Esophagus squamous epithelium (tissue), 5 donors: ENCODE data around the gene NPTX2. TPM values are rescaled to one million over a fixed set of nuclear protein-coding genes. Genes with fewer than 3 reads are reported as not detected.

Experiments
- DNase-seq: peaks from one replicate; lab custom pipeline; 2025; lab: John Stamatoyannopoulos, UW
- H3K27ac ChIP-seq, 4 donors: fragments of 200-600 bp; sonication (generic); one replicate each; pipeline ENCODE4 v1.5.1; 2016 to 2019; ENCODE audit warnings: mild to moderate bottlenecking in 1 of 4
- H3K27me3 ChIP-seq, 4 donors: fragments of 200-600 bp; sonication (generic); 1 replicate in 3 of 4; 2 replicates in 1 of 4; pipeline versions ENCODE4 v1.5.1 to v1.6.0; 2017 to 2021; ENCODE audit warnings: antibody characterized with exemption in 1 of 4
- H3K36me3 ChIP-seq, 3 donors: fragments of 200-600 bp; sonication (generic); one replicate each; pipeline ENCODE4 v1.5.1; 2016 to 2019
- H3K4me1 ChIP-seq, 3 donors: fragments of 200-600 bp; sonication (generic); one replicate each; pipeline ENCODE4 v1.5.1; 2017 to 2019
- H3K4me3 ChIP-seq, 4 donors: fragments of 200-600 bp; sonication (generic); 1 replicate in 3 of 4; 2 replicates in 1 of 4; pipeline ENCODE4 v1.5.1; 2016 to 2019; ENCODE audit warnings: mild to moderate bottlenecking in 2 of 4, moderate library complexity in 1 of 4
- H3K9me3 ChIP-seq, 3 donors: fragments of 200-600 bp; sonication (generic); one replicate each; pipeline ENCODE4 v1.5.1; 2016 to 2019
- CTCF ChIP-seq, 6 experiments: fragments of 450-650 bp in 4 of 6; fragments of 200-600 bp in 2 of 6; sonication (generic) in 2 of 6; IDR thresholded peaks; one replicate each; pipeline ENCODE4 v1.5.1; 2016 to 2019; ENCODE audit warnings: antibody characterized with exemption in 6 of 6, mild to moderate bottlenecking in 4 of 6, moderate library complexity in 4 of 6
- POLR2A ChIP-seq, 4 donors: fragments of 450-650 bp; IDR thresholded peaks; one replicate each; pipeline ENCODE4 v1.6.1; 2017; ENCODE audit warnings: antibody characterized with exemption in 4 of 4, mild to moderate bottlenecking in 4 of 4, moderate library complexity in 3 of 4
- WGBS, 2 donors: methylation state at CpG; one replicate each; pipeline ENCODE4 v1.1.5; 2018; 5-methylcytosine and 5-hydroxymethylcytosine counted together
- intact Hi-C: fragments of 100-400 bp; cut with DNase I; formaldehyde crosslinking; loops from one replicate; pipeline ENCODE4 v1.15.0; 2022
- total RNA-seq, 4 donors: library from RNA; depleted of rRNA; stranded (reverse); fragments of >200 nt; gene quantifications; one replicate each; pipeline ENCODE4 v1.1.0, GENCODE V29; 2016
- donor health status: DM: yes; HTN: yes; CAD: no.

The NPTX2 gene
- total RNA-seq, 4 donors from 2014 or later = 1.6 to 9.7 (median 2.9) TPM

- intact Hi-C loops = no loop called here
- H3K4me3 ChIP-seq = no peak overlapping the region
- no peaks in the 10 kb centered on the region for H3K4me1 ChIP-seq
- TF ChIP-seq CTCF (IDR thresholded peaks at IDR 0.05) (no peak), POLR2A (IDR thresholded peaks at IDR 0.05) (no peak)
- H3K27ac ChIP-seq = no peak overlapping the region
- H3K9me3 ChIP-seq = no peaks in the 10 kb centered on the region
- WGBS, 2 donors = 53 to 60% methylated on average over 3 of the region's 3 CpGs
- DNase-seq = no peak
- H3K27me3 ChIP-seq = no peaks in the 10 kb centered on the region
- no peaks in the 10 kb centered on the region for H3K36me3 ChIP-seq
Measured at GRCh38 chr7:98659756-98660155, 42.7 kb downstream of the NPTX2 start.

- no peaks in the 10 kb centered on the region for H3K9me3 ChIP-seq
- TF ChIP-seq CTCF (IDR thresholded peaks at IDR 0.05) (no peak), POLR2A (IDR thresholded peaks at IDR 0.05) (no peak)
- intact Hi-C loops = no loop called here
- 62 to 100% methylated on average over 1 to 3 of the region's 3 CpGs for WGBS, 2 donors
- H3K27me3 ChIP-seq = no peaks in the 10 kb centered on the region
- no peak for DNase-seq
- no peak overlapping the region for H3K4me3 ChIP-seq
- H3K36me3 ChIP-seq = no peaks in the 10 kb centered on the region
- no peak overlapping the region for H3K27ac ChIP-seq
- H3K4me1 ChIP-seq = no peaks in the 10 kb centered on the region
Measured at GRCh38 chr7:98661607-98662006, 44.5 kb downstream of the NPTX2 start.

- Histone ChIP-seq H3K36me3 (no peaks in the 10 kb centered on the region), H3K27ac (no peak overlapping the region), H3K4me3 (no peak overlapping the region), H3K4me1 (no peaks in the 10 kb centered on the region), H3K9me3 (no peaks in the 10 kb centered on the region), H3K27me3 (no peaks in the 10 kb centered on the region)
- no peak for TF ChIP-seq POLR2A (IDR thresholded peaks at IDR 0.05)
- no peak for TF ChIP-seq CTCF (IDR thresholded peaks at IDR 0.05)
- 69 to 78% methylated on average over 3 of the region's 4 CpGs for WGBS, 2 donors
- DNase-seq = no peak
- intact Hi-C loops = no loop called here
Measured at GRCh38 chr7:98662289-98662688, 45.2 kb downstream of the NPTX2 start.

- H3K9me3 ChIP-seq = no peaks in the 10 kb centered on the region
- no peak overlapping the region for H3K4me3 ChIP-seq
- 77 to 81% methylated on average over 5 to 6 of the region's 6 CpGs for WGBS, 2 donors
- TF ChIP-seq CTCF (IDR thresholded peaks at IDR 0.05) = no peak
- no peak for TF ChIP-seq POLR2A (IDR thresholded peaks at IDR 0.05)
- no peaks in the 10 kb centered on the region for H3K4me1 ChIP-seq
- no peak overlapping the region for H3K27ac ChIP-seq
- H3K27me3 ChIP-seq = peaks cover 0 to 10% (median 0%) of the 10 kb centered on the region in 4 donors
- no peak for DNase-seq
- no peaks in the 10 kb centered on the region for H3K36me3 ChIP-seq
- intact Hi-C loops = no loop called here
Measured at GRCh38 chr7:98664882-98665281, 47.8 kb downstream of the NPTX2 start.

GRCh38 chr7:98668255-98668654, 51.2 kb downstream of the NPTX2 start:
- no peak overlapping the region for H3K4me3 ChIP-seq
- H3K4me1 ChIP-seq = no peaks in the 10 kb centered on the region
- H3K27ac ChIP-seq = no peak overlapping the region
- 30 to 50% methylated on average over 1 to 11 of the region's 11 CpGs for whole genome bisulfite sequencing, 2 donors
- H3K36me3 ChIP-seq = no peaks in the 10 kb centered on the region
- no peak for TF ChIP-seq POLR2A (IDR thresholded peaks at IDR 0.05)
- no peak for TF ChIP-seq CTCF (IDR thresholded peaks at IDR 0.05)
- H3K9me3 ChIP-seq = no peaks in the 10 kb centered on the region
- DNase-seq = no peak
- H3K27me3 ChIP-seq = peaks cover 0 to 17% (median 0%) of the 10 kb centered on the region in 4 donors
- intact Hi-C loops = no loop called here
